ENCODE data around the gene BRSK2. TPM values are rescaled to one million over a fixed set of nuclear protein-coding genes. Genes with fewer than 3 reads are reported as not detected.

The BRSK2 gene
- total and polyA plus RNA-seq, 9 of the 15 experiments (the other 6 are each of a cell fraction or from before 2014, with no cell fraction given), result 0.06 to 0.52 (median 0.18) TPM; not detected in 5

DNA sequence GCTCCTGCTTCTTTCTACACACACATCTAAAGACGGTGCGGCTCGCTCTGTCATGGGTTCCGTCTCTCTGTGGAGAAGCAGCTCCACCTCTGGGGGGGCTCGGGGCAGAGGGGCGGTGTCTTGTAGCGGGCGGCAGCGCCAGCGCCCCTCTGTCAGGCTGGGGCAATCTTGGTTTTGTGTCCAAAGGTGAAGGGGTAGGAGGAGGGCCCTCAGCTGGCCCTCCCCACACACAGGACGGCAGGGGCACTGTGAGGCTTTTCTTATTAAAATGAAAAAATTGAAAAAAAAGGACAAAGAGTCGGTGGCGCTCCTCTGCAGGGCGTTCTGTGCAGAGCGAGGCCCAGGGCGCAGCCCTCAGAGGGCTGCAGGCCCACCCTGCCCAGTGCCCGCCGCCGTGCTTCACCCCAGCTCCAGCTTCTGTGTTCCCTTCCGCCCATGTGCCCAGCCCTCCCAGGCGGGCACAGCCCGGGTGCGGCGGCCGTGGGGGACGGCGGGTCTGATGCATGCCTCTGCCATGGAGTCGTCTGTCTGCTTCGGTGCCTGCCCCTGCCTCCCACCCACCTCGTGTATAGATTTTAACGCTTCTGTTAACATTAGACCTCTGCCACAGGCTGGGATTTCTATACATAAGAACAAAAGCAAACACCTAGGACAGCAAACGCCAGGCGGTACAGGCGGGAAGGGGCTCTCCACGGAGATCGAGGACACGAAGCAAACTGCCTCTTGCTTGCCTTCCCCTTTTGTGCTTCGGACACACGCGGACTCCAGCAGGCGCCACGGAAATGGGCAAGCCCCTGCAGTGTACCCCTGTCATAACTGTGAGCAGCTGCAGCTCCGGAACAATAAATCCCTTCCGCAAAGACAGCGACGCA is 72.3 kb downstream of the BRSK2 start (continued):
- TF ChIP-seq, protein P1, sequence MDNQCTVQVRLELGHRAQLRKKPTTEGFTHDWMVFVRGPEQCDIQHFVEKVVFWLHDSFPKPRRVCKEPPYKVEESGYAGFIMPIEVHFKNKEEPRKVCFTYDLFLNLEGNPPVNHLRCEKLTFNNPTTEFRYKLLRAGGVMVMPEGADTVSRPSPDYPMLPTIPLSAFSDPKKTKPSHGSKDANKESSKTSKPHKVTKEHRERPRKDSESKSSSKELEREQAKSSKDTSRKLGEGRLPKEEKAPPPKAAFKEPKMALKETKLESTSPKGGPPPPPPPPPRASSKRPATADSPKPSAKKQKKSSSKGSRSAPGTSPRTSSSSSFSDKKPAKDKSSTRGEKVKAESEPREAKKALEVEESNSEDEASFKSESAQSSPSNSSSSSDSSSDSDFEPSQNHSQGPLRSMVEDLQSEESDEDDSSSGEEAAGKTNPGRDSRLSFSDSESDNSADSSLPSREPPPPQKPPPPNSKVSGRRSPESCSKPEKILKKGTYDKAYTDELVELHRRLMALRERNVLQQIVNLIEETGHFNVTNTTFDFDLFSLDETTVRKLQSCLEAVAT (IDR thresholded peaks at IDR 0.05), result no peak
- TF ChIP-seq SIN3B (IDR thresholded peaks at IDR 0.05; ENCODE audit: low read depth) (no peak), HMG20B (CRISPR knock-in tag; IDR thresholded peaks at IDR 0.05) (no peak), PHF8 (IDR thresholded peaks at IDR 0.05; ENCODE audit: borderline replicate concordance, low read length) (no peak), JUNB (CRISPR knock-in tag; conservative IDR thresholded peaks at IDR 0.05) (no peak)

DNA sequence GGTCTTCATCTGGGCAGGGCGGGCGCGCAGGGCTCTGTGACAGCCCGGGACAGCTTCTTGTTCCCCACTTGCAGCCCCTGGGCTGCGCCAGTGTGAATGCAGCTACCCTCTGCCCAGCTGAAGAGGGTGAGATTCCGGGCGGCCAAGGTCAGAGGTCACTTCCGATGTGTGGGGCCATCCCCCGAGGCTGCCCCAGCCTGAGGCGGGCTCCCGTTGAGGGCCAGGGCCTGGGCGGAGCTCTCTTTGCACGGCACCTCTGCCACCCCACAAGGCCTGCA is 72.9 kb downstream of the BRSK2 start:
- H3K4me1 ChIP-seq (replicated peaks in 1 of 2; ENCODE audit: control insufficient read depth in 2 of 2, insufficient read depth in 2 of 2, low read length in 2 of 2), result peaks cover 0 to 51% of the 10 kb centered on the region in 2 experiments; a peak in 2 of 5 replicates
- no peak overlapping the region for H2AFZ ChIP-seq (ENCODE audit: low read depth, low read length)
- H3K36me3 ChIP-seq (ENCODE audit: control insufficient read depth, insufficient read depth, low read length), result no peaks in the 10 kb centered on the region
- H3K27me3 ChIP-seq (ENCODE audit: control insufficient read depth in 2 of 2, insufficient read depth in 2 of 2, low read length in 2 of 2), result no peaks in the 10 kb centered on the region; a peak in 1 of 5 replicates
- no peaks in the 10 kb centered on the region for H3K9me1 ChIP-seq (ENCODE audit: control insufficient read depth, insufficient read depth, low read length)
- WGBS (ENCODE audit: insufficient coverage, low coverage, missing lambda C conversion rate), result 41% methylated on average over 9 of the region's 13 CpGs
- no peak for ATAC-seq
- DNase-seq (ENCODE audit: extremely low read depth in 1 of 4, low spot score in 3 of 4), result no peak
- H3K9me3 ChIP-seq (replicated peaks; ENCODE audit: control insufficient read depth, insufficient read depth, low read depth, low read length), result no peaks in the 10 kb centered on the region
- no peaks in the 10 kb centered on the region for H3K79me2 ChIP-seq (ENCODE audit: control insufficient read depth, insufficient read depth, low read length)
- H3K4me2 ChIP-seq (ENCODE audit: insufficient read depth, low read length), result no peak overlapping the region
- no peak overlapping the region for H3K4me3 ChIP-seq
- ChIA-PET POLR2A (no interaction called here), CTCF (ENCODE audit: low intra/inter-chr PET ratio) (no interaction called here)
- no peak overlapping the region for H3K27ac ChIP-seq (ENCODE audit: extremely low read depth, low read depth, low read length)
- H4K20me1 ChIP-seq (replicated peaks; ENCODE audit: control insufficient read depth, insufficient read depth, low read length), result peaks cover 4% of the 10 kb centered on the region; the same call in 1 of the 2 replicates
- no peak overlapping the region for H3K9ac ChIP-seq (ENCODE audit: insufficient read depth in 1 of 2, low read depth in 2 of 2, low read length in 2 of 2)
- in situ Hi-C loops (cut with MboI) (no loop called here), intact Hi-C loops (cut with micrococcal nuclease) (no loop called here)
- BruUV-seq (replicated peaks), result no TSS peak
- no peak for FAIRE-seq
- TF ChIP-seq POLR2G (IDR thresholded peaks at IDR 0.05; ENCODE audit: low read depth, low read length), result 0 out of 2 replicates have a peak, but pooled peaks have one; percentile 17
- TF ChIP-seq, protein P2, sequence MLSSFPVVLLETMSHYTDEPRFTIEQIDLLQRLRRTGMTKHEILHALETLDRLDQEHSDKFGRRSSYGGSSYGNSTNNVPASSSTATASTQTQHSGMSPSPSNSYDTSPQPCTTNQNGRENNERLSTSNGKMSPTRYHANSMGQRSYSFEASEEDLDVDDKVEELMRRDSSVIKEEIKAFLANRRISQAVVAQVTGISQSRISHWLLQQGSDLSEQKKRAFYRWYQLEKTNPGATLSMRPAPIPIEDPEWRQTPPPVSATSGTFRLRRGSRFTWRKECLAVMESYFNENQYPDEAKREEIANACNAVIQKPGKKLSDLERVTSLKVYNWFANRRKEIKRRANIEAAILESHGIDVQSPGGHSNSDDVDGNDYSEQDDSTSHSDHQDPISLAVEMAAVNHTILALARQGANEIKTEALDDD (IDR thresholded peaks at IDR 0.05), result no peak

All from K562 (cell line).